Right atrium auricular region (tissue), 2 donors: Measurements from ENCODE around the gene ADARB2. TPM values are rescaled to one million over a fixed set of nuclear protein-coding genes. Genes with fewer than 3 reads are reported as not detected.

Experiments
- DNase-seq: peaks from one replicate; pipeline ENCODE4 v3.0.0-alpha.2; 2019; ENCODE audit warnings: low spot score
- H3K27ac ChIP-seq, 2 donors: fragments of 200-600 bp; sonication (generic); 1 replicate in 1 of 2; 2 replicates in 1 of 2; pipeline ENCODE4 v1.5.1; 2016 to 2019
- H3K27me3 ChIP-seq, 2 donors: fragments of 200-600 bp; sonication (generic); one replicate each; pipeline versions ENCODE4 v1.5.1 to v1.6.0; 2017 to 2019
- H3K36me3 ChIP-seq: fragments of 200-600 bp; sonication (generic); one replicate; pipeline ENCODE4 v1.5.1; 2016
- H3K4me1 ChIP-seq, 2 donors: fragments of 200-600 bp; sonication (generic); one replicate each; pipeline versions ENCODE4 v1.5.1 to v1.6.0; 2017 to 2019
- H3K4me3 ChIP-seq, 2 donors: fragments of 200-600 bp; sonication (generic); 1 replicate in 1 of 2; 2 replicates in 1 of 2; pipeline ENCODE4 v1.5.1; 2017 to 2019; ENCODE audit warnings: mild to moderate bottlenecking in 1 of 2, moderate library complexity in 1 of 2
- H3K9me3 ChIP-seq, 2 donors: fragments of 200-600 bp; sonication (generic); one replicate each; pipeline ENCODE4 v1.5.1; 2019
- total RNA-seq, 2 donors: library from RNA; depleted of rRNA; stranded (reverse); fragments of >200 nt; gene quantifications; one replicate each; pipeline ENCODE4 v1.1.0, GENCODE V29; 2016
- TF ChIP-seq, protein P1 (sequence below), 2 donors: fragments of 200-600 bp; sonication (generic); IDR thresholded peaks; one replicate each; pipeline ENCODE4 v1.5.1; 2019; ENCODE audit warnings: antibody characterized with exemption in 2 of 2

ADARB2 gene
- total RNA-seq, 2 donors from 2014 or later, result 0.33 to 0.71 TPM

DNA sequence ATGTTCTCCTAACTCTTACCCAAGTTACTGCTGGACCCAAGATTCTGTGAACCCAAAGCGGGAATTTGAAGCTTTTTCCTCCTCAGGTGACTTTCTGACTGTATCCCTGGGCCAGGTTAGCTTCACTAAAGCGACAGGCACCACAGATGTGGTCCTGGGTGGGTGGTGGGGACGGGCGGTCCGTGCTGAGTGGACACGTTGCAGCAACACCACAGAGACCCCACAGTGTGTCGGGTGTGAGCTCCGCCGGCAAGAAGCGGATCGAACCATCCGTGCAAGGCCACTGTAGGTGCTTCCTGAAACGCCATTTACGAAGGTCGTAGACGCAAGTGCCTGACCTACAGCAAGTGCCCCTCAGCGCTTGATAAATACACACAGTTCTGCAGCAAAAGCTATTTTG lies 325.9 kb downstream of the ADARB2 start:
- DNase-seq, result peak; percentile 21
- Histone ChIP-seq H3K36me3 (no peaks in the 10 kb centered on the region), H3K27ac (no peak overlapping the region), H3K9me3 (no peaks in the 10 kb centered on the region), H3K4me1 (no peaks in the 10 kb centered on the region), H3K27me3 (no peaks in the 10 kb centered on the region), H3K4me3 (no peak overlapping the region)
- TF ChIP-seq, protein P1, sequence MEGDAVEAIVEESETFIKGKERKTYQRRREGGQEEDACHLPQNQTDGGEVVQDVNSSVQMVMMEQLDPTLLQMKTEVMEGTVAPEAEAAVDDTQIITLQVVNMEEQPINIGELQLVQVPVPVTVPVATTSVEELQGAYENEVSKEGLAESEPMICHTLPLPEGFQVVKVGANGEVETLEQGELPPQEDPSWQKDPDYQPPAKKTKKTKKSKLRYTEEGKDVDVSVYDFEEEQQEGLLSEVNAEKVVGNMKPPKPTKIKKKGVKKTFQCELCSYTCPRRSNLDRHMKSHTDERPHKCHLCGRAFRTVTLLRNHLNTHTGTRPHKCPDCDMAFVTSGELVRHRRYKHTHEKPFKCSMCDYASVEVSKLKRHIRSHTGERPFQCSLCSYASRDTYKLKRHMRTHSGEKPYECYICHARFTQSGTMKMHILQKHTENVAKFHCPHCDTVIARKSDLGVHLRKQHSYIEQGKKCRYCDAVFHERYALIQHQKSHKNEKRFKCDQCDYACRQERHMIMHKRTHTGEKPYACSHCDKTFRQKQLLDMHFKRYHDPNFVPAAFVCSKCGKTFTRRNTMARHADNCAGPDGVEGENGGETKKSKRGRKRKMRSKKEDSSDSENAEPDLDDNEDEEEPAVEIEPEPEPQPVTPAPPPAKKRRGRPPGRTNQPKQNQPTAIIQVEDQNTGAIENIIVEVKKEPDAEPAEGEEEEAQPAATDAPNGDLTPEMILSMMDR (IDR thresholded peaks at IDR 0.05), result no peak

DNA sequence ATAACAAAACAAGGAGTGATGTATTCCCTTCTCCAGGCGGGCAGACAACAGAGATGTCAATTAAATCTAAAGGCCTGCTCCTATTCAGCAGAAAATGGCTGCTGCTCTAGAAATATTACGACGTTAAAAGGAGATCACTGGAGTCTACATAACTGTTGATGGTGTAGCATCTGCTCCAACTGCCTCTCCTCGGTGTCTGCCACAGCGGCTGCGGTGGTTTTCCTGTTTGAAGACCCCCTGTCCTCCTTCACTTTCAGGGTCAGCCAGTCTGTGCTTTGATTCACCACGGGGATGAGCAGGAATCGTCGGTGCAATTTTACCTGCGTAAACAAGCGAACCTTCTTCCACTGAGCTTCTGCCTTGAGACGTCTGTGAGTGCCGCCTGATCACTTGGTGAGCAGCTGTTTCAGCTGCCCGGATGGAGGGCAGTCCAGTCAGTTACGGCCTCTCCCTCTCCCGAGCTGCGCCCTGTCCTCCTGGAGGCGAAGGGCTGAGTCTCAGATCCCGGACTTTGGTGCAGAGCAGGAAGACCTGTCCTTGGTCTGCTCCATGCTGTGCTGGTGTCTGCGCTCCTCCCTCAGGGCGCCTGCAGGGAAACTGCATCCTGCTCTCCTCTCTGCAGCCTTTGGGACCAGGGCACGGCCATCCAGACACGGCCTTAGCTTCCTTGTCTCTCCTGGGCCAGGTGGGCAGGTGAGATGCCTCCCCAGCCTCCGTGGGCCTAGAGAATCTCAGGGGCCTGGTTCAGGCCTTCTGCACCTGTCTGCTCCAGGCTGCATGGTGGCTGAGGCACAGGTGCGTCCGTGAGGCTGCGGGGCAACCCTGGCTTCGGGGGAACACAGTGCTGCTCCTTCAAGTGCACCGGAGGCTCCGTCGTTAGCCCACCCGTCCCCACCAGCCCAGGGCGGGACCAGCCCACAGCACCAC lies 326.6 kb downstream of the ADARB2 start:
- no peaks in the 10 kb centered on the region for H3K4me1 ChIP-seq
- no peak overlapping the region for H3K27ac ChIP-seq
- H3K4me3 ChIP-seq, result no peak overlapping the region
- H3K36me3 ChIP-seq, result no peaks in the 10 kb centered on the region
- TF ChIP-seq, protein P1 (IDR thresholded peaks at IDR 0.05), result no peak
- no peaks in the 10 kb centered on the region for H3K9me3 ChIP-seq
- H3K27me3 ChIP-seq, result no peaks in the 10 kb centered on the region
- DNase-seq, result peak; percentile 49

DNA sequence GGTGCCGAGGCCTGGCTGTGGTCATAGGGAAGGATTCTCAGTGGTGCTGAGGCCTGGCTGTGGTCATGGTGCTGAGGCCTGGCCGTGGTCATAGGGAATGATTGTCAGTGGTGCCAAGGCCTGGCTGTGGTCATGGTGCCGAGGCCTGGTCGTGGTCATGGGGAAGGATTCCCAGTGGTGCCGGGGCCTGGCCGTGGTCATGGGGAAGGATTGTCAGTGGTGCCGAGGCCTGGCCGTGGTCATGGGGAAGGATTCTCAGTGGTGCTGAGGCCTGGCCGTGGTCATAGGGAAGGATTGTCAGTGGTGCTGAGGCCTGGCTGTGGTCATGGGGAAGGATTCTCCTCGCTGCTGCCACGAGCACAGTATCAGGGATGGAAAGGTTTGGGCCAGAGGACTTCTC lies 327.3 kb downstream of the ADARB2 start:
- H3K27ac ChIP-seq, result no peak overlapping the region
- H3K36me3 ChIP-seq, result no peaks in the 10 kb centered on the region
- no peaks in the 10 kb centered on the region for H3K4me1 ChIP-seq
- H3K9me3 ChIP-seq, result no peaks in the 10 kb centered on the region
- no peaks in the 10 kb centered on the region for H3K27me3 ChIP-seq
- no peak overlapping the region for H3K4me3 ChIP-seq
- TF ChIP-seq, protein P1 (IDR thresholded peaks at IDR 0.05), result no peak
- no peak for DNase-seq

DNA sequence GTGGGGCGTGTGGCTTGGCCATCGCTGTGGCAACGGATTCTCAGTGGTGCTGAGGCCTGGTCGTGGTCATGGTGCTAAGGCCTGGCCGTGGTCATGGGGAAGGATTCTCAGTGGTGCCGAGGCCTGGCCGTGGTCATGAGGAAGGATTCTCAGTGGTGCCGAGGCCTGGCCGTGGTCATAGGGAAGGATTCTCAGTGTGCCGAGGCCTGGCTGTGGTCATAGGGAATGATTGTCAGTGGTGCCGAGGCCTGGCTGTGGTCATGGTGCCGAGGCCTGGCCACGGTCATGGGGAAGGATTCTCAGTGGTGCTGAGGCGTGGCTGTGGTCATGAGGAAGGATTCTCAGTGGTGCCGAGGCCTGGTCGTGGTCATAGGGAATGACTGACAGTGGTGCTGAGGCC lies 327.9 kb downstream of the ADARB2 start:
- no peak overlapping the region for H3K4me3 ChIP-seq
- H3K27ac ChIP-seq, result no peak overlapping the region
- H3K4me1 ChIP-seq, result no peaks in the 10 kb centered on the region
- TF ChIP-seq, protein P1 (IDR thresholded peaks at IDR 0.05), result no peak
- DNase-seq, result no peak
- H3K9me3 ChIP-seq, result no peaks in the 10 kb centered on the region
- H3K27me3 ChIP-seq, result no peaks in the 10 kb centered on the region
- no peaks in the 10 kb centered on the region for H3K36me3 ChIP-seq

DNA sequence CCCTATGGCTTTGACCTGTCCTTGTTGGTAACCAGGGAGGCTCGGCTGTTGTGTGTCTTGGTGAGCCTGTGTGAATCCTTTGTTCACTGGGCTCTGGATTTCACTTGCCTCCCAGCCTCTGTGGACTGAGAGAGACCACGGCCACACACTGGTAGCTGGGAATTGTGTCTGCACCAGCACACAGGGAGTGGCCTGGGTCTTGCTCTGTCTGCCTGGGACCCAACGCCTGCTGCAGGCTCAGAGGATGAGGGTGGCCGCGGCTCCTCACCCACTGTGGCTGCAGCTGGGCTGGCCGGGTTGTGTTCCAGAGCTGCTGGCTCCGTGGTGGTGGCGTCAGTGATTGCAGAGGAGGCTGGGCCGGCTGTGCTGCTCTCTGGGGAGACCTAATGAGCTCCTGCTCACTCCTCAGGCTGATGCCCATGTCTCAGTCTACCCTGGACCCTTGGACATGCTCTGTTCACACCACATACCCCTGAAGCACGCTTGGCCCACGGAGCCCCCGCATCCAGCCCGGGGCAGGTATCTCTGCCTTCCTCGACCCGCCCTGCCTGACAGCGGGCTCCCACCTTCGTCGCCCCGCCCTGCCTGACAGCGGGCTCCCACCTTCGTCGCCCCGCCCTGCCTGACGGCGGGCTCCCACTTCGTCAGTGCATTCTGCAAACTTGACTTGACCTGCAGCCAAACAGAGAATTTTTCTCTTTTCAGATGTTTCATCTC lies 328.5 kb downstream of the ADARB2 start:
- no peak for DNase-seq
- Histone ChIP-seq H3K27me3 (no peaks in the 10 kb centered on the region), H3K9me3 (no peaks in the 10 kb centered on the region), H3K27ac (no peak overlapping the region), H3K36me3 (no peaks in the 10 kb centered on the region), H3K4me1 (no peaks in the 10 kb centered on the region), H3K4me3 (no peak overlapping the region)
- TF ChIP-seq, protein P1 (IDR thresholded peaks at IDR 0.05), result no peak
